Measurements from ENCODE around the gene SWAP70.

SWAP70 gene

DNA sequence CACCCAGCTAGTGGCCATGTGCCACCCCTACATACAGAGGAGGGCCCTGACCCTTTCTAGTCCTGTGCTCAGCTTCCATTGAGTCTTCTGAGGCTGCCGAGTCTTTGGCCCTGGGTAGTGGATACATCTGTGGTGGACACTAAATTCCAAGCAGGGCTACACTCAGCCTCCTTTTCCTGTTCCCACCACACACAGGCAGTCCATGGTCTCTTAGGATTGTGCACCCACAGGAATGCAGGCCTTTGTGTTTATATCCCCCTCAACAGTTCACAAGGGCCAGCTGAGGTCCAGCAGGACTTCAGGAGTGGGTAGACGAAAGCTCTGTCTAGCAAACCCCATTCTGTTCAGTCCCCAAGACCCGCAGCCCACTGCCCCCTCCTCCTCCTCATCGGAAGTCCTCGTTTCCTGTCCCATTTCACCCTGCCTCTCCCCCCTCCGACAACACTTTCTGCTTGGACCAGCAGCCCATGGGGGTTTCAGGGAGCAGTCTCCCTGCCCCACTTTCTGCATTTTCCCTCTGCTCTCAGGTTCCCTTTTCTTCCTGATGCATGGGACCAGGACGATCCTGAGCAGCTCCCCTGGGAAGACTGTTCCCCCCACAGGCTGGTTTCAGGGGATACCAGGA lies 91.8 kb downstream of the SWAP70 start:
- DNase-seq = no peak

DNA sequence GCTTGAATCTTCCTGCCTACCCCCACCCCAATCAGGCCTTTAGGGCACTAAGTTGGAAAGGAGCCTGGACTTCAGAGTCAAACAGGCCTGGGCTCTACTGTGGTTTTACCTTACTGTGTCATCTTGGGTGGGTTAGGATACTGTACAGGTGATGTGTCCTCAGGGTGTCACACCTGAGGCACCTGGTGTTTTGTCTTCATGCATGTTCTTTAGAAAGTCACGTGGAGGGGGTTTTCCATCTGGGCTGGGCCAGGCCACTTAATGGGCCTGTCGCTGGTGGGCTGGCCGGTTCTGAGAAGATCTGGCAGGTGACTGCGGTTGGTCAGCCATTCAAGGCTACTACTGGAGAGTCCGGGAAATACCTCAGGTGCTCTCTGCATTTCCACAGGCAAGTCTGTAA lies 92.6 kb downstream of the SWAP70 start:
- no peak for DNase-seq

DNA sequence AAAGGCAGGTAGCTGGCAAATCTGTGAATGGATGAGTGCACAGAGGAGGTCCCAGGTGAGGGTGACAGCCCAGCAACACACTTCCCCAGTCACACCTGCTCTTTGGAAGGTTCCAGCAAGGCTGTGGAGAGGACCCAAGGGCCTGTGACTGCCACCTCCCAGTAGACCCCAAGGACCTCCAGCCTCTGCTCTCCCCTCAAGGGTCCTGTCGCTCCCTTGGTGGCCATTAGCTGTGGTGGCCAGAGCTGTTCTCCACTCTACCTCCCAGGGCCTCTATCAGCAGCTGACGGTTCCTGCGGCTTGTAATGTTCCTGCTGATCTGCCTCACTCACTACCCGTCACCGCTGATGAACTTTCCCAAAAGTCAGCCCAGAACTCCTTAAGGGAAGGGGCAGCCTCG lies 93.0 kb downstream of the SWAP70 start:
- DNase-seq = no peak

DNA sequence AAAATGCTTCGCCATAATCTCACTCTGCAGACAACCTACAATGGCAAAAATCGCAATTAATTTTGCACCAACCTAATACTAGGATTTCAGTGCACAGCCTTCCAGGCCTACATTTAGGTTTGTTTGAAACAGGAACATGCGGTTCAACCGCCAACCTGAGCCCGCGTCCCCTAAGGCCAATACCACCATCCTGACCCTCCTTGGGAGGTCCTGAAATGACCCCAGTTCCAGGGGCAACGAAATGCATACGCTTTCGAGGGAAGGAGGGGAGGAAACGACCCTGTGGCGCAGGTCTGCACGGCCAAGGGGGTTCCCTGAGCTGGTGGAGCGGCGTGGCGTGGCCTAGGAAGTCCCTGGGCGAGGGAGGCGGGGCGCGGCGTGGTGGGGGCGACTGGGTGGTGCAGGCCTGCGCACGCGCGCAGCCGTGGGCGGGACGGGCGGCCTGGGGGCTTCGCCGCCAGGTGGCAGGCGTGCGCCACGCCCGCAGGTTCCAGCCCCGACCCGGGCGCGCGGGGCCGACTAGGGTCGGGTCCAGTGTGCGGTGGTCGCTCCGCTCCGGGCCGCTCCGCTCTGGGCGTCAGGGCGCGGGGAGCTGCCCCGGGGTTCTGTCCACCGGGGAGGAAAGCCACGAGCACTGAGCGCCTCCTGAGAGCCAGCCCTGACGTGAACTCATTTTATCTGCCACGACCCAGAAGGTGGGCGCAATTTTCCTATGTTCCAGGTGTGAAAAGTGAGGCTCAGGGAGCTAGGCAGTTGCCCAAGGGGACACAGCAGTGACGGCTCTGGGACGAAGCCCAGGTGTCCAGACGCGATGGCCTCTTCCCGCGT lies 94.1 kb downstream of the SWAP70 start:
- DNase-seq = peak in 1 of 2 experiments; percentile 94

DNA sequence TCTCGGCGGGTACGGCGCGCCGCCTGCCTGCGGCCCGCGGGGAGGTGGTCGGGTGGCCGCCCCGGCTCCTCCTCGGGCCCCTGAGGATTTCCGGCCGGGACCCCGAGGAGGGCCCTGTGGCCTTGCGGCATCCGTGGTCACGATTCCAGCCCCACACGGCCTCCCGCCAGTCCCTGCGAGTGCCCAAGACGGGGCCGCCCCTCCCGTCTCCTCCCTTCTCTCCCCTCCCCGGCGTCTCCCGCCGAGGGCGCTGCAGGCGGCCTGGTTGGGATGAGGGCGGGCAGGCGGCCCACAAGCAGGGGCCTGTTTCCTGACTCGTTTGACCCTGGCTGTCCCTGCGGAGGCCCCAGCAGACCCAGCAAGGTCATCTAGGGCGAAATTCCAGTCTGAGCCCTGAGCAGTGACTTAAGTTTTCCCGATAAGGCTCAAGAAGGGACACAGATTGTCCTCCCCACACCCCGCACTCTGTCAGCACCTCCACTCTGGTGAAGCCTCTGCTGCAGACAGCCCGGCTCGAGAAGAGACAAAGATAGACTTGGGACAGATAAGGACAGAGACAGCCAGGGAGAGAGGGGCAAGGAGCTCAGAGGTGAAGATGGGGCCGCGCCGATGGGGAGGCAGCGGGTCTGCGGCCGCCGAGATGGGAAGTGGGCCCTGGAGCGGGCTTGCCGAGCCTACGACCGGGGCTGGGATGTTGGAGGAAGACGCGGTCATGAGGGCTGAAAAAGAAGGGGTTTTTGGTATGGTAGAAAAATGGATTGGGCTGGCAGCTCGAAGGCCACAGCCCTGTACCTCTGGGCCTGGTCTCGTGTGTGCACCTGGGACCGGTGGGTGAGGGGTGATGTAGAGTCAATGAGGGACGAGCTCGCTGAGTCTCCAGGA lies 95.0 kb downstream of the SWAP70 start:
- peak; percentile 27 to 80 for DNase-seq

DNA sequence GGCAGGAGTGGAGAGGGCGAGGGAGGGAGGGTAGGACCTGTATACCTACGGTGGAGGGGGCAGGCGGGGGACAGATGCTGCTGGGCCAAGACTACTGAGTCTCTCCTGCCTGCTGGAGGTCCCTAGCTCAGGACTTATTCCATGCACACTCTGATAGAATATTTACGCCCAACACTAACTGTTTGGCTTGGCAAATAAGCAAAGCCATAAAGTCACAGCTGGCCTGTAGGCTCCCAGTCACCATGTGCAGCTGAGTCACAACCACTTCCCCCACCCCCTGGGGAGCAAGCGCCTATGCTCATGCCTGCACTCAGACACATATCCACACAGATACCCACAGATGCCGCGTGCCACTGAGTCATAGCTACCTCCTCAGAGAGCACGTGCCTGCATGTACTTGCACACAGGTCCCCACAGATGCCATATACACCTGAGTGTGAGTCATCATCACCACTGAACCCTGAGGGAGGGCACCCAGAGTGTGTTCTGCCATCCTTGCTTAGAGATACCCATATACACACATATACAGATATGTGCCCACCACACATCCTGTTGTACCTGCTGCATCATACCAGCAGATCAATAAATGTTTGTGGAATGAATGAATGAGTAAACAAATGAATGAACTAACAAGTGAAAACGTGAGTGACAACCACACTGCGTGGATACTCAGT lies 95.8 kb downstream of the SWAP70 start:
- DNase-seq = peak; percentile 68 to 77

DNA sequence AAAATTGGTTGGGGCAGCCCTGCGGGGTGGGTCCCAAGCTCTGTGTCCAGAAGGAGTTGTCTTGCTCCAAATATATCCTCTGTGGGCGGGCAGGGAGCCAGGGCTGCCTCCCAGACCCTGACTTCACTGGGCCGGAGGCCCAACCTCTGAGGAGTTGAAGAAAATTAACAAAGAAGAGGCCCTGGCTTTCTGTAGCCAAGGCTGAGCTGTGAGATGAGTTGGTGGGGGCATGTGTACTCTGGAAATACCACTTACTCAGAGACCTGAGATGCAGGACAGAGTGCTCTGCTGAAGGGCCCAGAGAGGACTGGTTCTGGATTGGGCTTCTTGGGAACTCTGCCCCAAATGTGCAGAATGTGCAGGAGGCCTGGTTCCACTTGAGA lies 96.3 kb downstream of the SWAP70 start:
- DNase-seq = no peak

DNA sequence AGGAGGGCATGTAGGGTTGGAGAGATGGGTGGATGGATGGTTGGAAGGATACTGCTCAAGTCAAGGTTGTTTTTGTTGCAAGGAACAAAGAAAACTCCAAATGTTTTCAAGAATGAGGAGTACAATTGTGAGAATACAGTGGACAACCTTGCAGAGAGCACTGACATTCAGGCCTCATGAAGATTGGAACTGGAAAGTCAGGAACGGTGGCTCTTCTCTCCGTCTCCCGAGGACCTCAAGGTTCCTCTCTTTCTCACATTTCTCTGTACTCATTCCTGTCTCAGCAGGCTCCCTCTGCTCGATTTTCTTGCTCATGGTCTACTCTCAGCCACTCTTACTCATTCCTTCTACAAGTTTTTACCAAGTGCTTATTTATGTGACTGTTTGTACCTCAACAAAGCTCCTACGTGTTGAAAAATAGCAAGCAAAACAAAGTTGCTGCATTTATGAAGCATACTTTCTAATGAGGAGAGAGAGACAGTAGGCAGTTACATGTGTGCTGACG lies 97.6 kb downstream of the SWAP70 start:
- no peak for DNase-seq

DNA sequence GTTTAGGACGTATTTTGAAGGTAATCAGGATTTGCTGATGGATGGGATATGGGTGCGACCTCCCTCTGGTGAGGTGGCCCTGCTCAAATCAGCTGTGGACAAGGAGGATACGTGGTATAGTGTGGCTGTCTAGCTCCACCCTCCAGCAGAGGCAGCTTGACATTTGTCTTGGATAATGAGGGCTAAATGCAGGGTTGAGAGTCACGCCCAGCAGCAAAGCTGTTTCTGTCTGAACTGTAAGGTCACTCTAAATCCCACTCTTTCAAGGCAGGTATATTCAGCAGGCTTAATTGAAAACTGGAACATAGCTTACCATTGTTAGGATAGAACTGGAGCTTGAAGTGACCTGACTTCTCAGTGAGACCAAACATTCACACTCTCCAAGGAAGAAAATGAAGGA lies 98.7 kb downstream of the SWAP70 start:
- DNase-seq = no peak

DNA sequence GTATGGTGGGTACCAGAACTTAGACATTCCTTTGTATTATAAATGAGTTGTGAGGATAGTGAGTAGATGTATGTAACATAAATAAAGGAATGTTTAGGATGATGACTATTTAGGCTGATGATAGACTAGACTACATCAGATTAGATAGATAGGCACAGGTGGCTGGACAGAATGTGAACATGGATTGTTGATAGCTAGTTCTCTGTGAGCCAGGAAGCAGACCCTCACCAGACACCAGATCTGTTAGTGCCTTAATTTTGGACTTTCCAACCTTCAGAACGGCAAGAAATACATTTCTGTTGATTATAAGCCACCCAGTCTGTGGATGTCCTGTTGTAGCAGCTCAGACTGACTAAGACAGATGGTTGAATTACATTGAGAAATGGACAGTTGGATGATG lies 99.4 kb downstream of the SWAP70 start:
- DNase-seq = no peak

DNA sequence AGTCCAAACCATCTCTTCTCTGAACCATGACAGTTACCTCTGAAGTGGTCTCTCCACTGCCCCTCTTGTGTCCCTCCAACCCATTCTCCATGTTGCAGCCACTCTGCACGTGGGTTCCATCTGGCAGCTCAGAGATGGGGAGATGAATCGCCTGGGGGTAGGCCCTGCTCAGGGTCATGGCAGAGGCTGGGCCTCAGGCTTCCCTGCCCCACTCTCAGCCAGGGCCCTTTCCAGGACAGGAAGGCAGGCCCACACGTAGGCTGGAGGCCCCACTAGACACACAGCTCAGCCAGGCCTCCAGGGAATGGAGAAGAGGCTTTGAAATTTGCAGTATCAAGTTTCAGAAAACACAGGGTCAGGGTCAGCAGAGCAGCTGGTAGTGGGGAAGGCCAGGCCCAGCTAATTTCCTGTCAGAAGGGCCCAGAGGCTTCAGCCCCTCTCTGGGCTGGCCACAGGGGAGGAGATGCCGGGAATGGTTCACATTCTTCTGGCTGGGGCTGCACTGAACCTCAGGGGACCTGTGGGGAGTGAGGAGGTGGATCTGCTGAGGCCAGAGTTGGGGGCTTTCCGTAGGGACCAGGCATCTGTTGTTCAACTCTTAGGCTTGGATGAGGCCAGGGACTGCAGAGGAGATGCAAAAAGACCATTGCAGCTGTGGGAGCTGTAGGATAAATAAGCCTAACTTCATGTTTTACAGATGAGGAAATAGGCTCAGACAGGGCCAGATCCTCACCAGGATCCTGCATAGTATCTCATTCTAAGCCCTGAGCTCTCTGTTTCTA lies 101.6 kb downstream of the SWAP70 start:
- DNase-seq = peak in 1 of 2 experiments; percentile 40

DNA sequence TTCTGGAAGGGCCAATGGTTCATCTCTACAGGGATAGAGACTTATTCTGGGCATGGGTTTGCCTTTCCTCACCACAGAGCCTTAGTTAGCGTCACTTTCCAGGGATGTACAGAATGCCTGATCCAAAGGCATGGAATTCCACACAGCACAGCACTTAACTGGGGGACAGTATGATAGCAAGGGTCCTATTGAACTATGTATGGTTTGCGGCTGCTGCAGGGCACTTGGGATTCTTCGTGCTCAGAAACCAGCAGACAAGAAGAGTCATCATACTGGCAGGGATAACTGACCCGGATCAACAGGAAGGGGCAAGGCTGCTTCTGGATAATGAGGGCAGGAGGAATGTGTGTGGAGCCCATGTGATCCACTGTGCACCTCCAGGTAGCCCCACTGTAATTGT lies 105.7 kb downstream of the SWAP70 start:
- no peak for DNase-seq

DNA sequence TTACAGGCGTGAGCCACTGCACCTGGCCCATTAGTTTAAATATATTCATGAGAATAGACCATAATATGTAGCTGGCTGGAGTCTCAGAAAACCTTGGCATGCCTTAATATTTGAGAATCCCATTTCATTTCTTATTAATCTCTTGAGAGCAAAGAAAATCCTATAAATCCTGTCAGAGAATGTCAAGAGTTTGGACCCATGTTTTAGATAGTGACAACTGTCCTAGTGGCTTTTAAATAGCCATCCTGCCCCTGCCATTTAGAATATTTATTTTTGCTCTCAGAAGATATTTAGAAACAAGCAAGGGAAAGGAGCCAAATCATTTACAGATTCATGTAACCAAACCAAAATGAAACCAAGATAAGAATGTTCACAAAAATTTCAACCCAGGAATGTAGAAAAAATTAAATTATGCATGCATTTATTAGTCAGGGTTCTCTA lies 107.2 kb downstream of the SWAP70 start:
- DNase-seq = no peak

DNA sequence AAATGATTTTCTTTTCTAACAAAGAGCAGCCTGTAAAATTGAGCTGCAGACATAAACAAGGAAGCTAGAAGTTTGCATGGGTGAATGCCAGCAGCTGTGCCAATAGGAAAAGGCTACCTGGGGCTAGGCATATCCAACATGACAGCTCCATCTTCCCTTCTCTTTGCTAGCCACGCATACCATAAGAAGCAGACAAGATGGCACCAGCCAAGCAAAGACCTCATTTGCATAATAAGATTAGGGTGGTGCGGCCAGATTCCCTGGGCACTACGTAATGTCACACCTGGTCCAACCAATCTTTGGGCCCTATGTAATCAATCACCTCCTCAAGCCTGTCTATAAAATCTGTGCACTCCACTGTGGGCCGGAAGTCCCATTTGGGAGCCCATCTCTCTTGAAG lies 108.3 kb downstream of the SWAP70 start:
- DNase-seq = peak in 1 of 2 experiments; percentile 9

DNA sequence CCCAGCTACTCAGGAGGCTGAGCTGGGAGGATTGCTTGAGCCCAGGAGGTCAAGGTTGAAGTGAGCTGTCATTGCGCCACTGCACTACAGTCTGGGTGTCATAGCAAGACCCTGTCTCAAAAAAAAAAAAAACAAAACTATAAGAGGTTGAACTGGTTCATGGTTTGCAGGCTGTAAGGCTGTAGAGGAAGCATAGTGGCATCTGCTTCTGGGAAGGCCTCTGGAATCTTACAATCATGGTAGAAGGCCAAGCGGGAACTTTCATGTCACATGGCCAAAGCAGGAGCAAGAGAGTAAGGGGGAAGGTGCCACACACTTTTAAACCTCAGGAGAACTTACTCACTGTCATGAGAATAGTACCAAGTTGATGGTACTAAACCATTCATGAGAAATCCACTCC lies 109.6 kb downstream of the SWAP70 start:
- no peak for DNase-seq

DNA sequence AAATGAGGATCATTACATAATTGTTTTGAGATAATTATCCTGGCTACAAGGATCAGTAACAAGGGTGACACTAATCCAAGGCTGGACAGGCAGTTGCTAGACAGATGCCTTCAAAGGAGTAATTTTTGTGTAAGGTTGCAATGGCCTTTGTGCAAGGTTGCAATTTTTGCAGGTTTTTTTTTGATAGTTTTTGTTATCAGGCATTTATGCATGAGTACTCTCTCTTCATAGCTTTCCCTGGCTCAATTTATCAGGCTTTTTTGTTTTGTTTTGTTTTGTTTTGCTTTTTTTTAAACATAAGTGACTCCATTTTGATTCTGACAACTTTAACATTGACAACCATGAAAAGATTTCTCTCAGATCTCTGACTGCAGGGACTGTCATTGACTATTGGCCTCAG lies 110.2 kb downstream of the SWAP70 start:
- DNase-seq = no peak

DNA sequence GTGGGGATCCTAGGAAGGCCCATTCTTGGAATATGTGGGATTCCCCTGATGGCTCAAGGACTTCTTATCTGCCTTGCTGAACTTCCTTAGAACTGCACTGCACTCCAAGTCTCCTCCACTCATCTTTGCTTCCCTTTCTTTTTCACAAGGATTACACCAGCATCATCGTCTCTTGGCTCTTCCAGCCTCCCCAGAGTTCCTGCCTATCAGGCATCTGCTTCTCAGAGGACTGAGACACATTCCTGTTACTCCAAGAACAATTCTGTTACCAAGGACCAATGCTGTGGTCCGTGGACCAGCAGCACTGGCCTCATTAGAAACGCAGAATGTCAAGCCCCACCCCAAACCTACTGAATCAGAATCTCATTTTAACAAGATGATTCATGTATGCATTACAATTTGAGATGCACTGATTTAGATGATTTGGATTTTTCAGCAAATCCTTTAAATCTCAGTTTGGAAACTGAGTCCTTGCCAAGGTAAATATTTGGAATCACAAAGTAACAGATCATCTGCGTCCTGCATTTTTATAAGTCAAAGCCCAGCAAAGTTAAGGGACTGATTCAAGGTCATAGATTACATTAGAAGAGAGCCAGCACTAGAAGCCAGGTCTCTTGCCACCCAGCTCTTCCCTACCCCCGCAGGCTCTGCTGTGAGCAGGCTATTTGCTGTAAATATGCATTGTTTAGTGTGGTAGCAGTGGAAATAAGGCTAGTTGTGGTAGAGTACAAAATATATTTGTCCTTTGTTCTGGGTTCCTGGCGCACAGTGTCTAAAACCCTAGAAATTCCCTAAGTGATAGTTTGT lies 110.9 kb downstream of the SWAP70 start:
- DNase-seq = no peak

DNA sequence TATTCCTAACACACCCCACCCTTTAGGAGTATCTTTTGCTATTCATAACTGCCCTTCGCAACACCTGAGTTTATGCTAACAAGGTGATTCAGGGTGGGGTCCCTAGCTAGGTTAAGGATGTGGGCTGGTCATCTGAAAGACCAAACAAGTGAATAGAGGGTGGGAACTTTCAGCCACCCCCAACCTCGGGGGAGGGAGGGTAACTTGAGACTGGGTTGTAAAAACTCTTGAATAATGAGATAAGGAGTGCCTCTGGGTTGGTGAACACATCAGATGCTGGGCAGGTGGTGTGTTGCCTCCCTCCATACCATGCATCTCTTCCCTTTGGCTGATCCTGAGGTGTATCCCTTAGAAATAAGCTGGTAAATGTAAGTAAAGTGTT lies 111.5 kb downstream of the SWAP70 start:
- DNase-seq = peak in 1 of 2 experiments; percentile 20

DNA sequence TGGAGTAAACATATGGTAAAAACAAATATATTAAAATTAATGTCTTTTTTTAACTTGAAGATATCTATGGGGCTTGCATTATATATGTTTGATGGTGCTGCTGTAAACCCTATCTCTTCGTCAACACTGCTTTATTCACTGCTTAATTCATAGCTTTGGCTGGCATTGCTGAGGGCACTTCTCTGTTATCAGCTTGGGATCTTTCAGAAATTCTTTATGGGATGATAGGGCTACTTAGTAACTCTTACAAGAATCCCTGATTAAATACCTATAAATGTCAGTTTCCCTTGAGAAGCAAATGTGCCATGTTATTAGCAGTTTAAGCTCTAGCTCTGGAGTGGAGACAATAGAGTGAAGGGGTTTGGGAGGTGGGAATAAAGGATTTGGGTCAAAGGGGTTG lies 112.3 kb downstream of the SWAP70 start:
- no peak for DNase-seq

DNA sequence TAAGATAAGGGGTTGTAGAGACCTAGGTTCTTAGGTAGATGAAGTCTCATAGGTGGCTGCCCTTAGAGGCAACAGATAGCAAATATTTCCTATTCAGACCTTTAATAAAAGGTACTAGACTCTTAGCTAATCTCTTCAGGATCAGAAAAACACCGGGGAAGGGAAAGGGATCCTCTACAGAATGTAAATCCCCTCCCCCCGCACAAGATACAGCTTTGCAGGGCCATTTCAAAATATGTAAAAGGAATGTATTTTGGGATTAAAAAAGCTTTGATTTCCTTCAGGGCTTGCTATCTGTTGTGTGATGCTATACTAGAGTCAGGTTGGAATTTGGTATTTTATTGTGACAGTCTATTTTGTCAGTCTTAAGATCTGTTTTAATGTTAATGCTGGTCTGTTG lies 113.2 kb downstream of the SWAP70 start:
- DNase-seq = no peak

DNA sequence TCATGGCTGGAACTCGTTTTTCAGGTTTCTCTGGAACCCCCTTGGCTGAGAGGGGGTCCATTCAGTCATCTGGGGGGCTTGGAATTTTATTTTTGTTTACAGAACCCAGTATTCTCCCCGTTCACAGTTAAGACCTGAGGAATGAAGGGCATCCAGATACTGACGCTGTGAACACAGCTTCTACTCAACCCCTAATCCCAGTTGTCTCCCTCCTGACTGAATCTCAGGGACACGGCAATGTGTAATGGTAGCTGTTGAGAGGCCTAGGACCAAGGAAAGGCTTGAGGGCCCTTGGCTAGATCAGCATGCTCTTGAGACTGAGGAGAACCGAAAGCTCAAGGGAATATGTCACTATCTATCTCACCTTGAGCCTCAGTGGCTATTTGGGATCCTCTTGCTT lies 113.6 kb downstream of the SWAP70 start:
- DNase-seq = no peak

Measured in NCI-H526 (cell line).